ENCODE results near the gene YKT6. TPM values are rescaled to one million over a fixed set of nuclear protein-coding genes. Genes with fewer than 3 reads are reported as not detected.
A peak's percentile ranks its signal among the peaks of the same experiment; 100 is the strongest.

YKT6 gene
- total and polyA plus RNA-seq, 2 donors (not counting 1 experiment from before 2014, with no cell fraction given) = 36.5 to 62.3 TPM

- Histone ChIP-seq H3K9ac (ENCODE audit: low read length) (no peak overlapping the region), H3K4me3 (ENCODE audit: control extremely low read depth in 1 of 5, extremely low read depth in 1 of 5, insufficient read depth in 1 of 5, low read depth in 2 of 5, low read length in 4 of 5) (no peak overlapping the region), H4K20me1 (ENCODE audit: control insufficient read depth, insufficient read depth, low read length, poor library complexity, severe bottlenecking) (no peaks in the 10 kb centered on the region), H2AFZ (ENCODE audit: insufficient read depth, low read depth, low read length, poor library complexity, severe bottlenecking) (no peak overlapping the region), H3K79me2 (ENCODE audit: control insufficient read depth, insufficient read depth, low read length) (no peaks in the 10 kb centered on the region), H3K9me3 (ENCODE audit: control extremely low read depth in 1 of 3, control insufficient read depth in 2 of 3, insufficient read depth in 1 of 3, low read length in 2 of 3) (no peaks in the 10 kb centered on the region), H3K36me3 (replicated peaks in 1 of 2; ENCODE audit: control extremely low read depth in 1 of 2, control insufficient read depth in 1 of 2, extremely low read depth in 1 of 2, insufficient read depth in 2 of 2, low read length in 1 of 2) (no peaks in the 10 kb centered on the region), H3K27me3 (replicated peaks in 1 of 4; ENCODE audit: control extremely low read depth in 1 of 4, control insufficient read depth in 3 of 4, insufficient read depth in 4 of 4, low read length in 3 of 4) (no peaks in the 10 kb centered on the region), H3K4me2 (replicated peaks; ENCODE audit: low read depth, low read length, poor library complexity, severe bottlenecking) (no peak overlapping the region), H3K27ac (ENCODE audit: low read length in 2 of 2) (no peak overlapping the region), H3K4me1 (ENCODE audit: control insufficient read depth in 2 of 2, insufficient read depth in 2 of 2, low read length in 2 of 2) (peaks cover 3 to 7% of the 10 kb centered on the region in 2 donors)
- H3K4me3 Mint-ChIP-seq = no peak overlapping the region
- ChIA-PET CTCF (interaction anchor here (0.6 to 3.8 kb wide), 6 partner anchors 16 to 683 kb away, joined by 3 to 42 read pairs (median 5); no protein-coding TSS in a partner anchor), POLR2A (interaction anchor here (0.6 kb wide), 1 partner anchor 201 kb away, joined by 8 read pairs; no protein-coding TSS in a partner anchor)
- intact Hi-C loops (cut with micrococcal nuclease) = loop anchor here (5.0 kb wide), 1 partner anchor 605 kb away; the partner anchor contains the start of gene H2AZ2
- peaks cover 3% of the 10 kb centered on the region for H3K27me3 Mint-ChIP-seq
- no peaks in the 10 kb centered on the region for H3K9me3 Mint-ChIP-seq (ENCODE audit: insufficient read depth)
- ATAC-seq (ENCODE audit: low read depth) = no peak
- no peak for DNase-seq
- 95% methylated on average over 10 of the region's 10 CpGs for WGBS (ENCODE audit: insufficient coverage)
- H3K27ac Mint-ChIP-seq = no peak overlapping the region
- TF ChIP-seq EZH2 (IDR thresholded peaks at IDR 0.05; ENCODE audit: borderline replicate concordance, insufficient read depth, low read depth, low read length, poor library complexity, severe bottlenecking) (no peak), CTCF (IDR thresholded peaks at IDR 0.05) (no peak)
- H3K4me1 Mint-ChIP-seq = peaks cover 3% of the 10 kb centered on the region
These were observed 41.3 kb downstream of the YKT6 start for GRCh38 chr7:44242091-44242490.

GRCh38 chr7:44244282-44244681 is 43.5 kb downstream of the YKT6 start:
- TF ChIP-seq CTCF (IDR thresholded peaks at IDR 0.05) (peak; percentile 45), EZH2 (IDR thresholded peaks at IDR 0.05; ENCODE audit: borderline replicate concordance, insufficient read depth, low read depth, low read length, poor library complexity, severe bottlenecking) (no peak)
- WGBS (ENCODE audit: insufficient coverage) = 65% methylated on average over 5 of the region's 8 CpGs

More at GRCh38 chr7:44244282-44244681, 43.5 kb downstream of the YKT6 start:
- H3K79me2 ChIP-seq (ENCODE audit: control insufficient read depth, insufficient read depth, low read length) = no peaks in the 10 kb centered on the region
- CTCF ChIA-PET = interaction anchor here (0.8 to 1.3 kb wide), 2 partner anchors 234 to 323 kb away, joined by 3 read pairs; no protein-coding TSS in a partner anchor
- H3K4me1 ChIP-seq (ENCODE audit: control insufficient read depth in 2 of 2, insufficient read depth in 2 of 2, low read length in 2 of 2) = peaks cover 3 to 7% of the 10 kb centered on the region in 2 donors
- POLR2A ChIA-PET = no interaction called here
- H3K27me3 ChIP-seq (replicated peaks in 1 of 4; ENCODE audit: control extremely low read depth in 1 of 4, control insufficient read depth in 3 of 4, insufficient read depth in 4 of 4, low read length in 3 of 4) = no peaks in the 10 kb centered on the region
- H4K20me1 ChIP-seq (ENCODE audit: control insufficient read depth, insufficient read depth, low read length, poor library complexity, severe bottlenecking) = no peaks in the 10 kb centered on the region
- H3K36me3 ChIP-seq (replicated peaks in 1 of 2; ENCODE audit: control extremely low read depth in 1 of 2, control insufficient read depth in 1 of 2, extremely low read depth in 1 of 2, insufficient read depth in 2 of 2, low read length in 1 of 2) = no peaks in the 10 kb centered on the region
- no peak overlapping the region for H2AFZ ChIP-seq (ENCODE audit: insufficient read depth, low read depth, low read length, poor library complexity, severe bottlenecking)
- no peak overlapping the region for H3K4me2 ChIP-seq (replicated peaks; ENCODE audit: low read depth, low read length, poor library complexity, severe bottlenecking)
- intact Hi-C loops (cut with micrococcal nuclease) = loop anchor here (5.0 kb wide), 1 partner anchor 603 kb away; the partner anchor contains the start of gene H2AZ2
- peaks cover 3% of the 10 kb centered on the region for H3K27me3 Mint-ChIP-seq
- H3K4me3 Mint-ChIP-seq = no peak overlapping the region
- DNase-seq (peak; percentile 41), ATAC-seq (ENCODE audit: low read depth) (no peak)
- no peak overlapping the region for H3K4me3 ChIP-seq (ENCODE audit: control extremely low read depth in 1 of 5, extremely low read depth in 1 of 5, insufficient read depth in 1 of 5, low read depth in 2 of 5, low read length in 4 of 5)
- no peak overlapping the region for H3K9ac ChIP-seq (ENCODE audit: low read length)
- H3K27ac Mint-ChIP-seq = no peak overlapping the region
- H3K4me1 Mint-ChIP-seq = peaks cover 3% of the 10 kb centered on the region
- H3K9me3 ChIP-seq (ENCODE audit: control extremely low read depth in 1 of 3, control insufficient read depth in 2 of 3, insufficient read depth in 1 of 3, low read length in 2 of 3) = no peaks in the 10 kb centered on the region
- no peaks in the 10 kb centered on the region for H3K9me3 Mint-ChIP-seq (ENCODE audit: insufficient read depth)
- no peak overlapping the region for H3K27ac ChIP-seq (ENCODE audit: low read length in 2 of 2)

All from B cell (primary cell).